Renal cortex interstitium (tissue), 11 donors: ENCODE data around the gene TMEM109. TPM values are rescaled to one million over a fixed set of nuclear protein-coding genes. Genes with fewer than 3 reads are reported as not detected.

Source experiments
- DNase-seq, 11 donors: peaks; one replicate each; pipeline ENCODE4 v3.0.0-alpha.2; 2013; ENCODE audit warnings: low read depth in 9 of 11, low spot score in 4 of 11; ENCODE audit errors: extremely low read depth in 1 of 11
- polyA plus RNA-seq, 3 donors: library from polyadenylated mRNA; unstranded; fragments of 120-200 nt; gene quantifications; one replicate each; pipeline ENCODE4 v1.2.1, GENCODE V29; 2013; ENCODE audit not compliant: insufficient read length in 3 of 3

Gene TMEM109
- polyA plus RNA-seq, 3 donors = 80.1 to 96.6 (median 86.7) TPM

- DNase-seq = no peak
Observed at GRCh38 chr11:60933416-60934123, 19.6 kb downstream of the TMEM109 start.

DNA sequence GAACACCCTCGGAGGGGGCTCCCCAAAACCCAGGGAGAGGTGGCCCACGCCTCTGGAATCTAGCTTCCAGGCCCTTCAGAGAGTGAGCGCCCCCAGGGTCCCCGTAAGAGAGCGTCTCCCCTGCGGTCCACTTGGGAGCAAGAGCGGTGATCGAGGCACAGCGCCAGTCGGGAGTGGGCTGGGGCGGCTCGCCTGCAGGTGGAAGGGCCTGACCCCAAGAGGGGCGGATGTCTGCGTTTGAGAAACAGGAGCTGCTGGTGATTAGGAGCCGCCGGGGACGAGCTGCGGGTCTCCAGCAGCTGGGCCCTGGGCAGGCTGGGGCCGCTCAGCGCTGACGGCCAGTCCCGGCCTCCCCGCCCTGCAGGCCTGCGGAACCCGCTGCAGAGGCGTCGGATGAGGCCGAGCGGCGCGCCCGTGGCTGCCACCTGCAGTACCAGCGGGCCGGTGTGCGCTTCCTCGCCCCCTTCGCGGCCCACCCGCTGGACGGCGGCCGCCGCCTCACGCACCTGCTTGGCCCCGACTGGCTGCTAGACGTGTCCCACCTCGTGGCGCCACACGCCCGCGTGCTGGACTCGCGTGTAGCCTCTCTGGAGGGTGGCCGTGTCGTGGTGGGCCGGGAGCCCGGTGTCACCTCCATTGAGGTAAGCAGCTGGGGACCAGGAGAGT lies 20.3 kb downstream of the TMEM109 start:
- no peak for DNase-seq

DNA sequence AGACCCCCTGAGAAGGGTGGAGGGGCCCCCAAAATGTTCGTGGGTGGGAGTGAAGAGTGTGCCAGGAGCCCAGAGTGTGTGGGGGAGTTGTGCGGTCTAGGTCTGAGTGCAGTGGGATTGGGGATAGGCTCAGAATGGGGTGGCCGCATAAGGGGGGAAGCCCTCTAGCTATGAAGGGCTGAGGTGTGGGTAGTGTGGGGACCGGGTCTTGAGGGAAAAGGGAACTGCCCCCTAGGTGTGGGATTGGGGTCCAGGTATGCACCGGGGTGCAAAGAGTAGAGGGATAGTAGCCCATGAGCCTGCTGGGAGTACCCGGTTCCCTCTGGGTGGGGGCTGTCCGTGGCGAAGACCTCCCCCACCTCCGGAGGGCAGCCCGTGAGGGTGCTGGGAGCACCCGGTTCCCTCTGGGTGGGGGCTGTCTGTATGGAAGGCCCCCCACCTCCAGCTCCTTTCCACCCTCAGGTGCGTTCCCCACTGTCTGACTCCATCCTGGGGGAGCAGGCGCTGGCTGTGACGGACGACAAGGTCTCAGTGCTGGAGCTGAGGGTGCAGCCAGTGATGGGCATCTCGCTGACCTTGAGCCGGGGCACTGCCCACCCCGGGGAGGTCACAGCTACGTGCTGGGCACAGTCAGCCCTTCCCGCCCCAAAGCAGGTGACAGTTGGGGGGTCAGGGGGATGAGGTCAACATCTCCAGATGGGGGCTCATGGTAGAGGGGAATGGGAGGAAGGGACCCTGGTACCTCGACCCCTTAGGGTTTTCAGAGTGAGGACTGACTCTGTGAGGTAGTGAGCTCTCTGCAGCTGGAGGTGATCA lies 21.0 kb downstream of the TMEM109 start:
- DNase-seq = no peak

DNA sequence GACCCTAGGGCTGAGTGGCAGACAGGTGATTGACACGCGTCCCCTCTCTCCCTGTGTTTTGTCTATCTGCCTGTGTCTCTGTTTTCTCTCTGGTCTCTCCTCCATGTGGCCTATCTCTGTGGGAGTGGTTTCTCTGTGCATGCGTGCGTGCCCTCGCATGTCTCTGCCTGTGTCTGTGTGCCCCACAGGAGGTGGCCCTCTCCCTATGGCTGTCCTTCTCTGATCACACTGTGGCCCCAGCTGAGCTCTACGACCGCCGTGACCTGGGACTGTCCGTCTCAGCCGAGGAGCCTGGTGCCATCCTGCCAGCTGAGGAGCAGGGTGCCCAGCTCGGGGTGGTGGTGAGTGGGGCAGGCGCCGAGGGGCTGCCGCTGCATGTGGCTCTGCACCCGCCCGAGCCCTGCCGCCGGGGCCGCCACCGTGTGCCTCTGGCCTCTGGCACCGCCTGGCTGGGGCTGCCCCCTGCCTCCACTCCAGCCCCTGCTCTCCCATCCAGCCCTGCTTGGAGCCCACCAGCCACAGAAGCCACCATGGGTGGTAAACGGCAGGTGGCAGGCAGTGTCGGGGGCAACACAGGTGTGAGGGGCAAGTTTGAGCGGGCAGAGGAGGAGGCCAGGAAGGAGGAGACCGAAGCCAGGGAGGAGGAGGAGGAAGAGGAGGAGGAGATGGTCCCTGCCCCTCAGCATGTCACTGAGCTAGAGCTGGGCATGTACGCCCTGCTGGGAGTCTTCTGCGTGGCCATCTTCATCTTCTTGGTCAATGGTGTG lies 21.9 kb downstream of the TMEM109 start:
- no peak for DNase-seq

GRCh38 chr11:60936467-60937143 lies 22.6 kb downstream of the TMEM109 start:
- DNase-seq = no peak

DNA sequence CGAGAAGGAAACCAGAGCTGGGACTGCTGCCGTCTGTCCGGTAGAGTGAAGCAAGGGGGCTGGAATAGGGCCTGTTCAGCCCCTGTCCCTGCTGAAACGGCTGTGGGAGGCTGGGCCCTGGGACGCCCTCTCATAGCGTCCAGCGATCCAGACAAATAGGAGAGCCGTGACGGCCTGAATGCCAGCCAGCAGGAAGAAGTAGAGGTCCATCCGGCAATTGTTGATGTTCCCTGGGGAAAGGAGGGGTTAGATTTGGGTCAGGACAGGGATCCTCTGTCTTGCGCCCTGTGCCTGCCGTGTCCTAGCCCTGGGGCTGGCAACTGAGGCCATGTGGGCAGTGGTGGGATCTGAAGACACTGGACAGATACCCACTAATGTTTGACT lies 23.2 kb downstream of the TMEM109 start:
- no peak for DNase-seq

DNA sequence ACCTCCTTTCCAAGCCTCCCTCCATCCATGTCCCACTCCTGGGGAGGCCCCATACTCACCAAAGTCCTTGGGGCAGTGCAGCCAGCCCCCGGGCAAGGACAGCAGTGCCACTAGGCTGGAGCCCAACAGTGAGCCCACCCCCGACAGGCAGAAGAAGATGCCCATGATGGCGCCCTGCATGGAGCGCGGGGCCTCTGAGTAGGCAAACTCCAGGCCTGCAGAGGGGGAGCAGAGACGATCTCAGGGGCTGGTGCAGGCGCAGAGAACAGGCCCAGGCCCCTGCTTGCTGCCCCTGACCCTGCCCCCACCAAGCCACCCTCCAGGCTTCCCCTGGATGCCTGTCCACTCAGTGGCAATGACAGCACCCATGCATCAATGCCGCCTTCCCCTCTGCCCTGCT lies 23.9 kb downstream of the TMEM109 start:
- DNase-seq = no peak

DNA sequence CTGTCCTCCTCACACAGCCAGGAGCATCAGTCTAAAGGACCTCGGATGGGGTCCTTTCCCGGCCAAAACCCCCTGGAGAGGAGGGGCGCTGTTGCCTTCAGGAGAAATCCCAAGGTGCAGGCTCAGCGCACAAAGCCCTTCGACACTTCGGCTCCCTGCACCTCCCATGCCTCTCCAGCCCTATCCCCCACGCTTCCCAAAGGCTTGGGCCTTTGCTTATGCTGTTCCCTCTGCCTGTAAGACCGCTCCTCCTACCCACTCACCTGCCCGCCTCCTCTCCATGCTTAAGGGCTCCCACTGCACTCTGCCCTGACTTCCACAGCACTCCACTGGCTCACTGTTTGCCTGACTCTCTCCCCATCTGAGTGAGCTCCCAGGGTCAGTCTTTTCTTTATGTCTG lies 24.5 kb downstream of the TMEM109 start:
- no peak for DNase-seq

DNA sequence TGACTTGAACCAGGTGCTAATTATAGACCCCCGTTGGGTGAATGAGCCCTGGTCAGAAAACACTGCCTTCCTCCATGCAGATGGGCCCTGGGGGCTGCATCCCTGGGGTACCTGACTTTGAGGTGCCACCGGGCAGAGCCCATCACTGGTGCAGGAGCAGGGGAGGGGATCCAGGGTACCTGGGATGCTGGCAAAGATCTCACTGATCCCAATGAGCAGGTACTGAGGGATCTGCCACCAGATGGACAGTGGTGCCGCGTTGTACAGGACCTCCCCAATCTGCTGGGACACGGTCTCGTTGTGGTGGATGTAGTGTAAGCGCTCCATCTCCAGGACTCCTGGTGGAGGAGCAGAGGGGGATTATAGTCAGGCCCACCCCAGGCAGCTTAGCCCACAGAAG lies 25.3 kb downstream of the TMEM109 start:
- DNase-seq = no peak

- no peak for DNase-seq
Observed at GRCh38 chr11:60939855-60940254, 25.9 kb downstream of the TMEM109 start.

DNA sequence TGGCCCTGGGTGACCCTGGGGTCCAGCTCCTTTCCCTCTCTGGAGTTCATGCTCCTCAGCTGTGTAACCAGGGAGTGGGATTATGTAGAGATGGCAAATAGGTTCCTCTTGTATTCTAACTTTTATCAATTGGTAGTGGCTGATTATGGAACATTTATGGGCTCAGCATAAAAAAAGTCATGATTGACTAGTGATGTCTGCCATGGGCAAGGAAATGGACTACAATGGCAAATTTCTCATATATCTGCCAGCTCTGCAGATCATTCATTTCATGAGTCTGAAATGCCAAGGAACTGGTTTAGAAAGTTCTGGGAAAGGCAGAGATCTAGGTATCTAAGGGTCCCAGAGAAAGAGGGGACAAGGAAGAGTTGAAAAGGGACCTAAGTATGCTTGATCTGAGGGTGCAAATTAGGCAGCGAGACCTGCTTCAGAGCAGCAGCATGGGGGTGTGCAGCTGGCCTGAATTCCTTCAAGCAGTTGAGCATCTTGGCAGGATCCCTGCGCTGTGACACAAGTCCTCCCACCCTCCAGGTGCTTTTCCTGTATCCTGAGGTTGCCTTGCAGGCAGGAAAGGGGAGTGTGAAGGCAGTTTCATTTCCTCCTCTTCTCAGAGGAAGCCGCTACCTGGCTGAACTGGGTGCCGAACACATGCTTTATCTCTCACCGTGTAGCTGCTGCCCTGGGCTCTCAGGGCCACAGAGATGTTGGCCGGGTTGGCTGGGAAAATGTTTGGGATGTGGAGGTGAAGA lies 27.6 kb downstream of the TMEM109 start:
- no peak for DNase-seq

DNA sequence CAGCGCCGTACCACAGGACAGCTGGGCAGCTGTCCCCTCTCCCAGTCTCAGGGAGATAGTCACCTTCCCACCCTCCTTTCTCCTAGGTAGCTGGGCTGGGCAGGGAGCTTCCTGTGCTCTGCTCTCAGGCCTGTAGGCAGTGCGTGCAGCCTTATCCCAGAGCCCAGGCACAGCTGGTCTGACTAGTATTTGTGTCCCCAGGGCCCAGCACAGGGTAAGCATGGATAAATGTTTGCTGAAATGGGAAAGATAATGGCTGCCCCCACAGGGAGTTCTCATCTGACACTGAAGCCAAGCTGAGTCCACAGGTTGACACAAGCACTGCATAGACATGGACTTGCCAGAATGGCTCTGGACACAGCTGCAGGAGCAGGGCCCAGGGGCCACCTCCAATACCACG lies 28.3 kb downstream of the TMEM109 start:
- no peak for DNase-seq

DNA sequence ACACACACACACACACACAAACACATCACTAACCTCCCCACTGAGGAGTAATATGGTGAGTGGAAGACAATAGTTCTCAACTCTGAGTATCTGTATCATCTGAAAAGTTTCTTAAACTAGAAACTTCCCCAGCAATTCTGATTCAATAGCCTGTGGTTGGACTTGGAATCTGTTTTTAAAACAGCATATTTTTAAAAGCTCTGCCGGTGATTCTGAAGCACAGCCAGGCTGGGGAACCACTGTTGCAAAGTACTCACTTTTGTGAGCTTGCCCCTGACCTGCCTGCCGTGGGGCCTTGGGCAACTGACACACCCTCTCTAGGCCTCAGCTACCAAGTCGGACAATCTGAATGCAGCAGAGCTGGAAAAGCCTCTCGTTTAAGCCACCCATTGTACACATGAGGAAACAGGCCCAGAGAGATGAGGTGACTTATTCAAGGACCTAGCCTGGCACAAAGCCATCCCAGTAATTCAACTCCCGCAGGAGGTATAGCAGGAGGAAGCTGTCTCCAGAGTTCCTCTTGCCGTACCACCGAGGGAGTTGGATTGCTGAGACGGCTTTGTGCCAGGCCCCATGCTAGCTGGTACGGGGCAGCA lies 29.1 kb downstream of the TMEM109 start:
- peak in 1 of 11 donors; percentile 25 for DNase-seq

GRCh38 chr11:60944490-60945294 lies 30.7 kb downstream of the TMEM109 start:
- DNase-seq = no peak

GRCh38 chr11:60945295-60945667 lies 31.3 kb downstream of the TMEM109 start:
- DNase-seq = no peak

GRCh38 chr11:60946601-60947264 lies 32.8 kb downstream of the TMEM109 start:
- no peak for DNase-seq

- no peak for DNase-seq
Observed at GRCh38 chr11:60947700-60948099, 33.7 kb downstream of the TMEM109 start.
